MM.1S (cell line): ENCODE data around the gene SH3RF3.

Source experiments
- EZH2 ChIP-seq: fragments of 300-600 bp; sonication (generic); optimal IDR thresholded peaks from 2 replicates; pipeline ENCODE3; 2017; ENCODE audit warnings: low read depth, mild to moderate bottlenecking, antibody characterized with exemption, low read length, mixed read lengths
- TF ChIP-seq, protein P1 (sequence below): fragments of 300-600 bp; sonication (generic); IDR thresholded peaks from 2 replicates; pipeline ENCODE4 v1.5.1; 2016; ENCODE audit warnings: antibody characterized with exemption, low read length, mixed read lengths

GRCh38 chr2:109137616-109138015 is 8.6 kb downstream of the SH3RF3 start:
- TF ChIP-seq, protein P1, sequence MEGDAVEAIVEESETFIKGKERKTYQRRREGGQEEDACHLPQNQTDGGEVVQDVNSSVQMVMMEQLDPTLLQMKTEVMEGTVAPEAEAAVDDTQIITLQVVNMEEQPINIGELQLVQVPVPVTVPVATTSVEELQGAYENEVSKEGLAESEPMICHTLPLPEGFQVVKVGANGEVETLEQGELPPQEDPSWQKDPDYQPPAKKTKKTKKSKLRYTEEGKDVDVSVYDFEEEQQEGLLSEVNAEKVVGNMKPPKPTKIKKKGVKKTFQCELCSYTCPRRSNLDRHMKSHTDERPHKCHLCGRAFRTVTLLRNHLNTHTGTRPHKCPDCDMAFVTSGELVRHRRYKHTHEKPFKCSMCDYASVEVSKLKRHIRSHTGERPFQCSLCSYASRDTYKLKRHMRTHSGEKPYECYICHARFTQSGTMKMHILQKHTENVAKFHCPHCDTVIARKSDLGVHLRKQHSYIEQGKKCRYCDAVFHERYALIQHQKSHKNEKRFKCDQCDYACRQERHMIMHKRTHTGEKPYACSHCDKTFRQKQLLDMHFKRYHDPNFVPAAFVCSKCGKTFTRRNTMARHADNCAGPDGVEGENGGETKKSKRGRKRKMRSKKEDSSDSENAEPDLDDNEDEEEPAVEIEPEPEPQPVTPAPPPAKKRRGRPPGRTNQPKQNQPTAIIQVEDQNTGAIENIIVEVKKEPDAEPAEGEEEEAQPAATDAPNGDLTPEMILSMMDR, result no peak
- no peak for TF ChIP-seq EZH2
